DMS153 treated with DMSO at 0.1 percent for 48 hours (cell line): ENCODE results near the gene SSU72.

Experiments used
- DNase-seq: peaks from one replicate; lab custom pipeline; 2025; ENCODE audit not compliant: unreplicated experiment; lab: John Stamatoyannopoulos, UW

SSU72 gene

DNA sequence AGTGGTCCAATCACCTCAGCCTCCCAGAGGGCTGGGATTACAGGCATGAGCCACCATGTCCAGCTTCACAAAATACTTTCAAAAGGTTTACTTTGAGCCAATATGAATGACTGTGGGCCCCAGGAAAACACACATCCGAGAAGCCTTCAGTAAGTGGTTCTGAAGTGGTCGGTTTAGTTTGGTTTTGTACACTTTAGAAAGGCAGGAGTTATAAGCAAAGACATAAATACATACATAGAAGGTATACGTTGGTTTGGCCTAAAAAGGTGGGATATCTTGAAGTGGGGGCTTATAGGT, 37.4 kb upstream of the SSU72 start:
- no peak for DNase-seq

- DNase-seq = no peak
These were observed 36.1 kb upstream of the SSU72 start for GRCh38 chr1:1610796-1611195.

- no peak for DNase-seq
These were observed 35.3 kb upstream of the SSU72 start for GRCh38 chr1:1609822-1610485.

- DNase-seq = no peak
These were observed 31.6 kb upstream of the SSU72 start for GRCh38 chr1:1606232-1606631.

DNA sequence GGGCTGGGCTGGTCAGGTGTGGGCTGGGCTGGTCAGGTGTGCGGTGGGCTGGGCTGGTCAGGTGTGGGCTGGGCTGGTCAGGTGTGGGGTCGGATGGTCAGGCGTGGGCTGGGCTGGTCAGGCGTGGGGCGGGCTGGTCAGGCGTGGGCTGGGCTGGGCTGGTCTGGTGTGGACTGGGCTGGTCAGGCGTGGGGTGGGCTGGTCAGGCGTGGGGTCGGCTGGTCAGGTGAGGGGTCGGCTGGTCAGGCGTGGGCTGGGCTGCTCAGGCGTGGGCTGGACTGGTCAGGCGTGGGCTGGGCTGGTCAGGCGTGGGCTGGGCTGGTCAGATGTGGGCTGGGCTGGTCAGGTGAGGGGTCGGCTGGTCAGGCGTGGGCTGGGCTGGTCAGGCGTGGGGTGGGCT, 31.1 kb upstream of the SSU72 start:
- no peak for DNase-seq

GRCh38 chr1:1605034-1605591, 30.4 kb upstream of the SSU72 start:
- DNase-seq = no peak

- no peak for DNase-seq
These were observed 29.8 kb upstream of the SSU72 start for GRCh38 chr1:1604374-1605033.

DNA sequence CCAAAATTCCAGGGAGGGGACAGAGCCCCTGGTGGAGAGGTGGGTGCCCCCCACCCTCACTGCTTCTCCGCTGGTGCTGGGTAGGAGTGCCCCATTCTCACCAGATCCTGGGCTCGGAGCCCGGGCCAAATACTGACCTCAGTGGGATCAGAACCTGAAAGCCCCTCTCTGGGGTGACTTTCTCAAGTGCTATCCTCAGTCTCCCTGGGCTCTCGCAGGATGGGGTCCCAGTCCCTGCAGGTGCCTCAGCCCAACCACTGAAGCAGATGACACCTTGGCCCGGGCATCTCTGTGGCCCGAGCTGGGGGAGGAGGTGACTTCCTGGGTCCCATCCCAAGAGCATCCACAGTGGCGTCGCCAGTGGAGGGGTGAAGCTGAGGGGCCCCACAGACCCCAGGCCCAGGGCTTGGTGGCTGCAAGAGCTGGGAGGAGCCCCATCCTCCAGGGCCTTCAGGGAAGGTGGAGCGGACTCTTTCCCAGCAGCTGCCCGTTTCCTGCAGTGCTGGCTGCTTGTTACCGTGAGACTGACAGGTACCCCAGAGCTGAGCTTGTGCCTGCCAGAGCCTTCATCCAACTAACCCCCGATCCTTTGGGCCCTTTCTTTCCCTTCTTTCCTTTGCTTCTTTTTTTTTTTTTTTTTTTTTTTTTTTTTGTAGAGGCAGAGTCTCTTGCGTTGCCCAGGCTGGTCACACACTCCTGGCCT, 29.2 kb upstream of the SSU72 start:
- no peak for DNase-seq

- no peak for DNase-seq
These were observed 28.4 kb upstream of the SSU72 start for GRCh38 chr1:1602968-1603506.

DNA sequence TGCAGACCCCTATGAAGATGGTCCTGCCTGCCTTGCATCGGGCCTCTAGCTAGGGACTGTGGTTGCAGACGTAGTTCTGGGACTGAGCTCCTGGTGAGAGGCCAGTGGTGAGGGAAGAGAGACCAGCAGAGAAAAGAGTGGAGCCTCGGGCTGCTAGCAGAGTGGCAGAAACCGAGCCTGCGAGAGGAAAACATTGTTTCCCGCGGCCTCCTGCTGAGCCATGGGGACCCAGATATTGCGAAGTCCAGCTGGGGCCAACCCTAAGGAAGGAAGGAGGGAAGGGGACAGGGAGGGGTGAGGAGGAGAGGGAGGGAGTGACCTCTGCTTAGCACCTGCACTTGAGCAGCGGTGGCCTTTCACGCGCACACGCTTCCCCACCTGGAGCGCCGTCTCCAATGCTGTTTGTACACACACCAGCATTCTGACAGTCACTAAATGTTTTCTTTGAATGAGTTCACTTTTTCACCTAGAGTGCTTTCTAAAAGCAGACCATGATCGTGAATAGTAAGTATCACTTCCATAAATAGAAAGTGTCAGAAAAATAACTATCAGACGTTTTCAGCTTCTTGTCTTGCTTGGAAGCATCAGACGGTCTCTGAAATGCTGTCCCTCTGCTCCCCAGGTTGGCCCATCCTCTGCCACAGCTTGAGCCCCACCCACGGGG, 27.8 kb upstream of the SSU72 start:
- DNase-seq = no peak

DNA sequence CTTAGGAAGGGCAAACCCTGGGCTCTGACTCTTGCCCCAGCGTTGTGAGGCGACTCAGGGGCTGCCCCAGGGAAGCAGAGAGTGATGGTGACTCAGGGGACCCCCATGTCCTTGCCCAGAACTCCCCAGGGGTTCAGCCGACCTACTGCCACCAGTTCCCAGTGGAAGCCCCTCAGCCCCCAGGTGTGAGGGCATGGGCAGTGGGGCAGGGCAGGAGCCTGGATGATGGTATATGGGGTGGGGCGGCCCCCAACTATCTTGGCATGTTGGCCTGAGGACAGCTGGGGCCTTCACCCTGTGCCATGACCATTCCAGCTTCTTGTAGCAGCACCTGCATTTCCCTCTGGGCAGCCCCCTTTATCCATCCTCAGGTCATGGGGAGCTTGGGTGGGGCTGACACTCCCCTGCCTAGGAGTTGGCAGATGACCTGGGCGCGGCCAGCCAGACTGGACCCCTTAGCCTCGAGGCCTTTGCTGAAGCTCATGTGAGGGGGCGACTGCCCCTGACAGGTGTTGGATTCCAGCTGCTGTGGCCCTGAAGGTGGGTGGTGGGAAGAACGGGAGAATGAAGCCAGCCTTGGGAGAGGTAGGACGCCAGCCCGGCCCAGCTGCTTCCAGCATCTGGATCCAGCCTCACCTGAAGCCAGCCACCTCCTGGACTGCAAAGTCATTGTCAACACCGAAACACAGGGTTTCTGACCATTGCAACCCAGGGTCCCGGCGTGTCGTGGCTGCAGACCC, 27.1 kb upstream of the SSU72 start:
- DNase-seq = no peak

DNA sequence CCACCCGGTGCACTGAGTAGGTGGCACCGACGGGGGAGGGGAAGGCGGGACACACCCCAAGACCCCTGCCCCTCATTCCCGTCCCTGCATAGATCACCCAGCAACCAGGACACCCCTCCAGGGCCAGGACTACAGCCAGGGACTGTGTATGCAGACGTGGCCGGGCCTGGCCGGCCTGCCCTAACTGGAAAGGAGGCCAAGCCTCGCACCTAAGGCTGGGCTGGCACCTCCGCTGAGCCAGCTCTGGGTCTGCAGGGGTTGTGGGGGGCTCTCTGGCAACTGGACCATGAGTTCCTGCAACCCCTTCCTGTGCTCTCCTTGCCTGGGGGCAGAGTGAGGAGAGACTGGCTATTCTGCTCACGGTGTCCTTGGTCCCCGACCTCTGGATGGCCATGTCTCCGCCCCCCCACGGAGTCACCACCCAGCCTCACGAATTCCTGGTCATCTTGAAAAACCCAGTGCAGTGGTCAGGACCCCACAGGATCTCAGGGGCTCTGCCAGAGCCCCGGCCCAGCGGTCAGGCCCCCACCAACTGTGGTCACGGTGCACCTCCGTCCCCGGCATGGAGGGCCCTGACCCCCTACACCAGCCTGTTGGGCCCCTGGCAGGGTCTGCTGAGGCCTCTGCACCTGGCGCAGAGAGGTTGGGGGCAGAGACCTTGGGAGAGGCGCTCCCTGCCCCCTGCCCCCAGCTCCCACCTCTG, 26.3 kb upstream of the SSU72 start:
- no peak for DNase-seq

- no peak for DNase-seq
These were observed 25.5 kb upstream of the SSU72 start, which contains the start of gene FNDC10 for GRCh38 chr1:1599935-1600860. Gene FNDC10 (minus strand): TSS chr1:1600135. CDS start chr1:1600015, 120 bp downstream.

DNA sequence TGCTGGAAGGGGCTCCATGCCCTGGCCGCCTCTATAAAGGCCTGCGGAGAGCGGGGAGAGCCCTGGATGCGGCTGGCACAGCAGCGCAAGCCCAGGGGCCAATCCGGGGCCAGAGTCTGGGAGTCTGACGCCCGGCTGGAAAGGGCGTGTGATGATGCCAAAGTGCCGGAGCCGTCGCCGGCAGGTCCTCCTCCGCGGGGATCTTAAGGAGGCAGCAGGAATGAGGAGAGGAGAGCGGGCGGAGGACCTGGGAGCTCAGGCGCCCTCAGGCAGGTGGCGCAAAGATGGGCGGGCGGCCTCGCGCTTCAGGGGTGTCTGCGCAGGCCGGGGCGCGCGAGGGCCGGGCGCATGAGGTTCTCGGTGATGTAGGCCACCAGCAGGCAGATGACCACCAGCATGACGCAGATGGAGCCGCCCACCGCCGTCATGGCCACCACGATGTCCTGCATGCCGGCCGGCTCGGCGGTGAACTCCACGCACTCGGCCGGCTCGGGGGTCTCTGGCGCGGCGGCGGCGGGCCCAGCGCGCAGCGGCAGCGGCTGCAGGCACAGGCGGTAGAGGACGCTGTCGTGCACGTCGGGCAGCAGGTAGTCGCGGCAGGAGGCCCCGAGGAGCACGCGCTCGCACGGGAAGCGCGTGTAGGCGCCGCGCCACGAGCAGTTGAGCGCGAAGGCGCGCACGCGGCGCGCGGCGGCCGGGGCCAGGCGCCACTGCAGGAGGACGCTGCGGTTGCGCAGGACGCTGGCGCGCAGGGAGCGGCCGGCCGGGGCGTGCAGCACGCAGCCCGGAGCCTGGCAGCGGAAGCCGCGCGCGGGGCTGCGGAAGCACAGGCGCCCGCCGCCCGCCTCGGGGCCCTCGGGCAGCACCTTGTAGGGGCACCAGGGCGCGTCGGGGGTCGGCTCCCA, 24.6 kb upstream of the SSU72 start:
- DNase-seq = no peak

GRCh38 chr1:1598720-1599029, 24.0 kb upstream of the SSU72 start:
- no peak for DNase-seq

DNA sequence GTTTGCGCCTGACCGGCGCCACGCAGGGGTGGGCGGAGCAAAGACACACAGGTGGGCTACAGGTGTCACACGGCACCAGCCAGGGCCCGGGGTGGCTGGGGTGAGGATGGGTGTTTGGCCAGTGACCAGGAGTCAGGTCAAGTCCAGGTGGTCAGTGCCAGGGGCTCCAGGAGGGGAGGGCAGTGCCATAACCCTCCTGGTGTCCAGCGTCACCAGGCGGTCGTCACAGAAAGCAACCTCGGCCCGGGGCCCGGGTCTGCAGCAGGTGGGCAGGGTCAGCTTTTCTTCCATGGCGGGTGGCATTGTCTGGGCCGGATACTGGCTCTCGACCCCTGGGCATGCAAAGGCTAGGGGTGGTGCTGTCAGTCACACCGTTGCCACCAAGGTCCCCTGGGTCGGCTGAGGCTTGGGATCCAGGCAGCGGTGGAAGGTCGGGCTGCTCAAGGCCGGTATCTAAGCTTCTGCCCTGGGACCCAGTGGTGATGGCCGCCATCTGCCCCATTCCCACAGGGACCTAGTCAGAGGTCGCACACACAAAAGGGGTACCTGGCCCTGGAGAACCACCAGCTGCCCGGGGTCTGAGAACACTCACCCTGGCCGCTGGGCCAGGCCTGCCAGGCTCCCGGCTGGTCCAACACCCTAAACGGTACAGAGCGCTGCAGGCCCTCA, 23.5 kb upstream of the SSU72 start:
- DNase-seq = no peak

- no peak for DNase-seq
These were observed 22.7 kb upstream of the SSU72 start for GRCh38 chr1:1597275-1597930.
